HL-60 (cell line): ENCODE data around the gene NUDT14.

ENCODE experiments used
- CTCF ChIP-seq: IDR thresholded peaks from one replicate; pipeline ENCODE4 v1.5.1; 2011; ENCODE audit warnings: low read length, control low read depth, inconsistent platforms; ENCODE audit not compliant: insufficient read depth
- GABPA ChIP-seq: IDR thresholded peaks from 2 replicates; pipeline ENCODE4 v1.6.1; 2012; ENCODE audit warnings: low read depth
- POLR2AphosphoS5 ChIP-seq: IDR thresholded peaks from 2 replicates; pipeline ENCODE4 v1.6.1; 2012; ENCODE audit warnings: low read depth

GRCh38 chr14:105219043-105219612, 38.0 kb upstream of the NUDT14 start:
- TF ChIP-seq GABPA (no peak), CTCF (no peak), POLR2AphosphoS5 (no peak)
